ENCODE data around the gene LCE2B. TPM values are rescaled to one million over a fixed set of nuclear protein-coding genes. Genes with fewer than 3 reads are reported as not detected.
"Not testable (repeated sequence)": the region's sequence is repeated elsewhere in the genome, so short reads cannot be mapped to it uniquely, and the experiment has no call there.

Gene LCE2B
- not detected for polyA plus RNA-seq (2013, experiment 1 of 4)
- not detected for polyA plus RNA-seq (2013, experiment 2 of 4)
- polyA plus RNA-seq (2013, experiment 3 of 4): not detected
- not detected for polyA plus RNA-seq (2013, experiment 4 of 4)

DNA sequence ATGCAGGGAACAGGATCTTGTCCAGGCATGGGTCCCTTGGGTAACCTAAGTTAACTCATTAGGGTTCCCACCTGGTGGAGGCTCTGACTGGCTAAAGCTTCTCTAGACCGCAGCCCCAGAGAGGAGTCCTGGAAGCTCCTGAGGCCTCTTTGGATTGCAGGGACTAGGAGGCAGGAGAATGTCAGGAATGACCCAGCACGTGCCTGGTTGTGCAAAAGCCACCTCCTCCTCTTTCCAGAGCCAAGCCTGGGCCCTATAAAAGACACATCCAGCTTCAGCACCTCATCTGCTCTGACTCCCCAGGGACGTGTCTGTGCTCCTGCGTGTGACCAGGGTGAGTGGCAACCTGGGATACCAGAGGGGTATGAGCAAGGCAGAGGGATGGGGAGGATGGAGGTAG, at the start of gene LCE2B:
Gene LCE2B (plus strand): TSS at position 301 of the 400 bp plus-strand sequence. CDS start 721 bp downstream, outside the sequence.
- H3K9me3 ChIP-seq (ENCODE audit: control insufficient read depth, low read length); H3K27ac ChIP-seq (ENCODE audit: insufficient read depth, low read depth, low read length, poor library complexity, severe bottlenecking); H3K36me3 ChIP-seq (ENCODE audit: control insufficient read depth, insufficient read depth, low read length); H3K27me3 ChIP-seq (ENCODE audit: control insufficient read depth, insufficient read depth, low read length, poor library complexity, severe bottlenecking); H3K4me3 ChIP-seq (ENCODE audit: insufficient read depth, low read depth, low read length); H3K4me1 ChIP-seq (ENCODE audit: control insufficient read depth, insufficient read depth, low read length): not testable (repeated sequence)
- WGBS, 2 experiments: 45 to 52% methylated on average over 2 of the region's 4 CpGs

DNA sequence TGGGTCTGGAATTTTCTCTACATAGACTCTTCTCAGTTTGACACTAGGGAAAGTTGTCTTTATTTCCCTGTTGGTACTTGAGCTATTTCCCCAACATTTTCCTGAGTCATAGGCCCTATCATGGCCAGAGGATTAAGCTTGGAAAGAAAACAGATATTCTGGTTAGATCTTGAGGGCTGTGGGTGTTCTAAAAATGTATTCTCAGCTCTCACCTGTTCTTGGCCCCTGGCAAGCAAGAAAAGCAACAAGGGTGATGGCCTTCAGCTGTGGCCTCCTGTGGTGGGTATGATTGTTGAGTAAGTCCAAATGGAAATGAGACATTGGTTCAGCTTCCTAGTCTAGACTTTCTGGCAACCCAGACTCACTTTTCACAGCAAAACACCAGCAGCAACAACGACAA, 45.6 kb upstream of the LCE2B start:
- WGBS, 2 experiments: 40 to 51% methylated on average over 1 of the region's 1 CpG
- Histone ChIP-seq H3K27ac (ENCODE audit: insufficient read depth, low read depth, low read length, poor library complexity, severe bottlenecking) (no peak overlapping the region), H3K27me3 (ENCODE audit: control insufficient read depth, insufficient read depth, low read length, poor library complexity, severe bottlenecking) (no peaks in the 10 kb centered on the region), H3K36me3 (ENCODE audit: control insufficient read depth, insufficient read depth, low read length) (no peaks in the 10 kb centered on the region), H3K9me3 (ENCODE audit: control insufficient read depth, low read length) (peaks cover 19% of the 10 kb centered on the region), H3K4me3 (ENCODE audit: insufficient read depth, low read depth, low read length) (no peak overlapping the region), H3K4me1 (ENCODE audit: control insufficient read depth, insufficient read depth, low read length) (no peaks in the 10 kb centered on the region)

DNA sequence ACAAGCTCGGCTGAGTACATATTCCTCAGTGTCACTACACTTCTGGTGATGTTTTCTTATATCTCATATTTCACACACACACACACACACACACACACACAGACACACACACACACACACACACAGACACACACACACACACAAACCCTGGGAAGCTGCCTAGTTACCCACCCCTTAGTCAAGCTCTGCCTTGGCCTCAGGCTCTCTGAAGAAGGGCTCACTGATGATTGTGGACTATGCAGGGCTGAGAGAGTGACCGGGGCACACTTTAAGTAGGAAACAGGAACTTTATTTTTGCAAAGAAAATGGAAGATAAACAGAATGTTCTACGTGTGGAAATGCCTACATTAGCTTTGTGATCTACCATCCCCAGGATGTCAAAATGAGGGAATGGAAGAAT, 42.0 kb upstream of the LCE2B start:
- 56 to 63% methylated on average over 3 of the region's 3 CpGs for WGBS, 2 experiments
- Histone ChIP-seq H3K27me3 (ENCODE audit: control insufficient read depth, insufficient read depth, low read length, poor library complexity, severe bottlenecking) (no peaks in the 10 kb centered on the region), H3K27ac (ENCODE audit: insufficient read depth, low read depth, low read length, poor library complexity, severe bottlenecking) (no peak overlapping the region), H3K9me3 (ENCODE audit: control insufficient read depth, low read length) (peaks cover 12% of the 10 kb centered on the region), H3K4me1 (ENCODE audit: control insufficient read depth, insufficient read depth, low read length) (no peaks in the 10 kb centered on the region), H3K4me3 (ENCODE audit: insufficient read depth, low read depth, low read length) (no peak overlapping the region), H3K36me3 (ENCODE audit: control insufficient read depth, insufficient read depth, low read length) (no peaks in the 10 kb centered on the region)

GRCh38 chr1:152645146-152645545, 40.8 kb upstream of the LCE2B start:
- H3K9me3 ChIP-seq (ENCODE audit: control insufficient read depth, low read length): peaks cover 13% of the 10 kb centered on the region
- no peak overlapping the region for H3K4me3 ChIP-seq (ENCODE audit: insufficient read depth, low read depth, low read length)
- no peak overlapping the region for H3K27ac ChIP-seq (ENCODE audit: insufficient read depth, low read depth, low read length, poor library complexity, severe bottlenecking)
- H3K4me1 ChIP-seq (ENCODE audit: control insufficient read depth, insufficient read depth, low read length): no peaks in the 10 kb centered on the region
- no peaks in the 10 kb centered on the region for H3K36me3 ChIP-seq (ENCODE audit: control insufficient read depth, insufficient read depth, low read length)
- 69 to 76% methylated on average over 3 of the region's 3 CpGs for WGBS, 2 experiments
- H3K27me3 ChIP-seq (ENCODE audit: control insufficient read depth, insufficient read depth, low read length, poor library complexity, severe bottlenecking): no peaks in the 10 kb centered on the region

- Histone ChIP-seq H3K9me3 (ENCODE audit: control insufficient read depth, low read length) (peaks cover 10% of the 10 kb centered on the region), H3K4me3 (ENCODE audit: insufficient read depth, low read depth, low read length) (no peak overlapping the region), H3K36me3 (ENCODE audit: control insufficient read depth, insufficient read depth, low read length) (no peaks in the 10 kb centered on the region), H3K4me1 (ENCODE audit: control insufficient read depth, insufficient read depth, low read length) (no peaks in the 10 kb centered on the region), H3K27me3 (ENCODE audit: control insufficient read depth, insufficient read depth, low read length, poor library complexity, severe bottlenecking) (no peaks in the 10 kb centered on the region), H3K27ac (ENCODE audit: insufficient read depth, low read depth, low read length, poor library complexity, severe bottlenecking) (no peak overlapping the region)
Measured at GRCh38 chr1:152646656-152647055, 39.3 kb upstream of the LCE2B start.

- 34 to 40% methylated on average over 10 of the region's 10 CpGs for WGBS, 2 experiments
- no peaks in the 10 kb centered on the region for H3K36me3 ChIP-seq (ENCODE audit: control insufficient read depth, insufficient read depth, low read length)
- H3K27me3 ChIP-seq (ENCODE audit: control insufficient read depth, insufficient read depth, low read length, poor library complexity, severe bottlenecking): no peaks in the 10 kb centered on the region
- H3K27ac ChIP-seq (ENCODE audit: insufficient read depth, low read depth, low read length, poor library complexity, severe bottlenecking): no peak overlapping the region
- H3K9me3 ChIP-seq (ENCODE audit: control insufficient read depth, low read length): peaks cover 19% of the 10 kb centered on the region
- no peak overlapping the region for H3K4me3 ChIP-seq (ENCODE audit: insufficient read depth, low read depth, low read length)
- H3K4me1 ChIP-seq (ENCODE audit: control insufficient read depth, insufficient read depth, low read length): no peaks in the 10 kb centered on the region
Measured at GRCh38 chr1:152654110-152654509, 31.8 kb upstream of the LCE2B start.

GRCh38 chr1:152656459-152656858, 29.5 kb upstream of the LCE2B start:
- Histone ChIP-seq H3K36me3 (ENCODE audit: control insufficient read depth, insufficient read depth, low read length) (no peaks in the 10 kb centered on the region), H3K27ac (ENCODE audit: insufficient read depth, low read depth, low read length, poor library complexity, severe bottlenecking) (no peak overlapping the region), H3K4me3 (ENCODE audit: insufficient read depth, low read depth, low read length) (no peak overlapping the region), H3K27me3 (ENCODE audit: control insufficient read depth, insufficient read depth, low read length, poor library complexity, severe bottlenecking) (no peaks in the 10 kb centered on the region), H3K9me3 (ENCODE audit: control insufficient read depth, low read length) (peaks cover 24% of the 10 kb centered on the region), H3K4me1 (ENCODE audit: control insufficient read depth, insufficient read depth, low read length) (no peaks in the 10 kb centered on the region)
- 61 to 63% methylated on average over 2 of the region's 2 CpGs for WGBS, 2 experiments

- 64 to 72% methylated on average over 2 of the region's 4 CpGs for WGBS, 2 experiments
- no peaks in the 10 kb centered on the region for H3K36me3 ChIP-seq (ENCODE audit: control insufficient read depth, insufficient read depth, low read length)
- H3K27me3 ChIP-seq (ENCODE audit: control insufficient read depth, insufficient read depth, low read length, poor library complexity, severe bottlenecking): no peaks in the 10 kb centered on the region
- H3K4me1 ChIP-seq (ENCODE audit: control insufficient read depth, insufficient read depth, low read length): no peaks in the 10 kb centered on the region
- peaks cover 24% of the 10 kb centered on the region for H3K9me3 ChIP-seq (ENCODE audit: control insufficient read depth, low read length)
- H3K27ac ChIP-seq (ENCODE audit: insufficient read depth, low read depth, low read length, poor library complexity, severe bottlenecking): no peak overlapping the region
- no peak overlapping the region for H3K4me3 ChIP-seq (ENCODE audit: insufficient read depth, low read depth, low read length)
Measured at GRCh38 chr1:152657677-152658076, 28.2 kb upstream of the LCE2B start.

- 77 to 78% methylated on average over 3 of the region's 3 CpGs for WGBS, 2 experiments
- no peaks in the 10 kb centered on the region for H3K27me3 ChIP-seq (ENCODE audit: control insufficient read depth, insufficient read depth, low read length, poor library complexity, severe bottlenecking)
- H3K4me1 ChIP-seq (ENCODE audit: control insufficient read depth, insufficient read depth, low read length): no peaks in the 10 kb centered on the region
Measured at GRCh38 chr1:152658649-152659048, 27.3 kb upstream of the LCE2B start.

DNA sequence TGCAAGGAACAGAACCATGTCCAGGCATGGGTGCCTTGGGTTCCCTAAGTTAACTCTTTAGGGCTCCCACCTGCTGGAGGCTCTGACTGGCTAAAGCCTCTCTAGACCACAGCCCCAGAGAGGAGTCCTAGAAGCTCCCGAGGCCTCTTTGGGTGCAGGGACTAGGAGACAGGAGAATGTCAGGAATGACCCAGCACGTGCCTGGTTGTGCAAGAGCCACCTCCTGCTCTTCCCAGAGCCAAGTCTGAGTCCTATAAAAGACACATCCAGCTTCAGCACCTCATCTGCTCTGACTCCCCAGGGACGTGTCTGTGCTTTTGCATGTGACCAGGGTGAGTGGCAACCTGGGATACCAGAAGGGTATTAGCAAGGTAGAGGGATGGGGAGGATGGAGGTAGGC, 22.8 kb upstream of the LCE2B start, which contains the start of gene LCE2D:
Gene LCE2D (plus strand): TSS at position 283 of the 400 bp plus-strand sequence. CDS start 726 bp downstream, outside the sequence.
- peaks cover 27% of the 10 kb centered on the region for H3K9me3 ChIP-seq (ENCODE audit: control insufficient read depth, low read length)
- no peaks in the 10 kb centered on the region for H3K4me1 ChIP-seq (ENCODE audit: control insufficient read depth, insufficient read depth, low read length)
- no peak within 1 kb of the TSS for H3K4me3 ChIP-seq (ENCODE audit: insufficient read depth, low read depth, low read length)
- no peak within 1 kb of the TSS for H3K27ac ChIP-seq (ENCODE audit: insufficient read depth, low read depth, low read length, poor library complexity, severe bottlenecking)
- WGBS, 2 experiments: 53 to 57% methylated on average over 3 of the region's 3 CpGs
- H3K27me3 ChIP-seq (ENCODE audit: control insufficient read depth, insufficient read depth, low read length, poor library complexity, severe bottlenecking): no peaks in the 10 kb centered on the region
- no peaks in the 10 kb centered on the region for H3K36me3 ChIP-seq (ENCODE audit: control insufficient read depth, insufficient read depth, low read length)

More at GRCh38 chr1:152658649-152659048, 27.3 kb upstream of the LCE2B start:
- Histone ChIP-seq H3K4me3 (ENCODE audit: insufficient read depth, low read depth, low read length) (no peak overlapping the region), H3K27ac (ENCODE audit: insufficient read depth, low read depth, low read length, poor library complexity, severe bottlenecking) (no peak overlapping the region), H3K36me3 (ENCODE audit: control insufficient read depth, insufficient read depth, low read length) (no peaks in the 10 kb centered on the region), H3K9me3 (ENCODE audit: control insufficient read depth, low read length) (peaks cover 24% of the 10 kb centered on the region)

- H3K4me3 ChIP-seq (ENCODE audit: insufficient read depth, low read depth, low read length); H3K27ac ChIP-seq (ENCODE audit: insufficient read depth, low read depth, low read length, poor library complexity, severe bottlenecking); H3K36me3 ChIP-seq (ENCODE audit: control insufficient read depth, insufficient read depth, low read length); H3K27me3 ChIP-seq (ENCODE audit: control insufficient read depth, insufficient read depth, low read length, poor library complexity, severe bottlenecking); H3K4me1 ChIP-seq (ENCODE audit: control insufficient read depth, insufficient read depth, low read length): not testable (repeated sequence)
- 73% methylated on average over 1 of the region's 1 CpG; no CpG with 5 or more reads in 1 of the 2 experiments for WGBS, 2 experiments
- H3K9me3 ChIP-seq (ENCODE audit: control insufficient read depth, low read length): peaks cover 12% of the 10 kb centered on the region
Measured at GRCh38 chr1:152666171-152666570, 19.8 kb upstream of the LCE2B start.
